ENCODE measurements around the gene MARF1.

GRCh38 chr16:15677447-15677846 is 34.5 kb upstream of the MARF1 start:
- TF ChIP-seq RBBP5 (IDR thresholded peaks at IDR 0.05; ENCODE audit: borderline replicate concordance, low read depth, low read length) = no peak
- no peak for TF ChIP-seq CTCF (IDR thresholded peaks at IDR 0.05; ENCODE audit: control extremely low read depth in 1 of 3, insufficient read depth in 1 of 3, low read depth in 1 of 3, low read length in 3 of 3)
- no peak for TF ChIP-seq MAX (IDR thresholded peaks at IDR 0.05)
- TF ChIP-seq JUN (IDR thresholded peaks at IDR 0.05; ENCODE audit: low read depth, low read length) = no peak
- TF ChIP-seq ASH2L (IDR thresholded peaks at IDR 0.05; ENCODE audit: low read length) = no peak
- TF ChIP-seq RAD21 (IDR thresholded peaks at IDR 0.05 in 1 of 2, conservative IDR thresholded peaks at IDR 0.05 in 1 of 2; ENCODE audit: low read depth in 2 of 2, low read length in 2 of 2) = no peak
- no peak for TF ChIP-seq BACH1 (IDR thresholded peaks at IDR 0.05; ENCODE audit: low read length)
- no peak for TF ChIP-seq POLR2AphosphoS5 (IDR thresholded peaks at IDR 0.05; ENCODE audit: low read depth, low read length)
- no peak for TF ChIP-seq RFX5 (IDR thresholded peaks at IDR 0.05; ENCODE audit: borderline replicate concordance, low read depth, low read length)
- no peak for TF ChIP-seq TAF7 (optimal IDR thresholded peaks at IDR 0.05; ENCODE audit: borderline replicate concordance, low read depth, low read length)
- TF ChIP-seq EP300 (IDR thresholded peaks at IDR 0.05; ENCODE audit: borderline replicate concordance in 1 of 2, low read depth in 2 of 2, low read length in 2 of 2) = no peak
- no peak for TF ChIP-seq SP2 (IDR thresholded peaks at IDR 0.05; ENCODE audit: low read length)
- TF ChIP-seq CHD2 (IDR thresholded peaks at IDR 0.05; ENCODE audit: low read length) = no peak
- TF ChIP-seq GABPA (IDR thresholded peaks at IDR 0.05; ENCODE audit: borderline replicate concordance, insufficient read depth, low read length) = no peak

Data from H1 (cell line).